ENCODE measurements around the gene GAGE12F.
"Not testable (repeated sequence)": the region's sequence is repeated elsewhere in the genome, so short reads cannot be mapped to it uniquely, and the experiment has no call there.

DNA sequence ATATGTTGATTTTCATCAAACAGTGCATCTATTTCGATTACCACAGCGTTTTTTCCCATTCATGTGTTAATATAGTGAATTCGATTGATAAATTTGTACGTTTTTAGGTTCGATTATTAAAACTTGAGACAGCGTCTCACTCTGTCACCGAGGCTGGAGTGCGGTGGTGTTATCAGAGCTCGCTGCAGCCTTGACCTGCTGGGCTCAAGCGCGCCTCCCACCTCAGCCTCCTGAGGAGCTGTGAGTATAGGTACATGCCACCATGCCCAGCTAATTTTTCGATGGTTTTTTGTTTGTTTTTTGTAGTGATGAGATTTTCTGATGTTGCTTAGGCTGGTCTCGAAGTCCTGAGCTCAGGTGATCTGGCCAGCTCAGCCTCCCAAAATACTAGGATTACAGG lies 8.5 kb downstream of the GAGE12F start:
- not testable (repeated sequence) for TF ChIP-seq POLR2A (IDR thresholded peaks at IDR 0.05; ENCODE audit: extremely low read depth, insufficient read length)
- TF ChIP-seq, protein P1, sequence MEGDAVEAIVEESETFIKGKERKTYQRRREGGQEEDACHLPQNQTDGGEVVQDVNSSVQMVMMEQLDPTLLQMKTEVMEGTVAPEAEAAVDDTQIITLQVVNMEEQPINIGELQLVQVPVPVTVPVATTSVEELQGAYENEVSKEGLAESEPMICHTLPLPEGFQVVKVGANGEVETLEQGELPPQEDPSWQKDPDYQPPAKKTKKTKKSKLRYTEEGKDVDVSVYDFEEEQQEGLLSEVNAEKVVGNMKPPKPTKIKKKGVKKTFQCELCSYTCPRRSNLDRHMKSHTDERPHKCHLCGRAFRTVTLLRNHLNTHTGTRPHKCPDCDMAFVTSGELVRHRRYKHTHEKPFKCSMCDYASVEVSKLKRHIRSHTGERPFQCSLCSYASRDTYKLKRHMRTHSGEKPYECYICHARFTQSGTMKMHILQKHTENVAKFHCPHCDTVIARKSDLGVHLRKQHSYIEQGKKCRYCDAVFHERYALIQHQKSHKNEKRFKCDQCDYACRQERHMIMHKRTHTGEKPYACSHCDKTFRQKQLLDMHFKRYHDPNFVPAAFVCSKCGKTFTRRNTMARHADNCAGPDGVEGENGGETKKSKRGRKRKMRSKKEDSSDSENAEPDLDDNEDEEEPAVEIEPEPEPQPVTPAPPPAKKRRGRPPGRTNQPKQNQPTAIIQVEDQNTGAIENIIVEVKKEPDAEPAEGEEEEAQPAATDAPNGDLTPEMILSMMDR (IDR thresholded peaks at IDR 0.05; ENCODE audit: low read depth, low read length), result not testable (repeated sequence)

Measured in NB4 (cell line).